ENCODE measurements around the gene VPS26B. TPM values are rescaled to one million over a fixed set of nuclear protein-coding genes. Genes with fewer than 3 reads are reported as not detected.

Gene VPS26B
- total RNA-seq, 1 experiment from 2014 or later = 69.4 TPM

GRCh38 chr11:134228625-134229024 lies 4.2 kb downstream of the VPS26B start:
- H3K4me1 ChIP-seq (ENCODE audit: control insufficient read depth, insufficient read depth, low read length) = peaks cover 20% of the 10 kb centered on the region
- ATAC-seq = no peak
- H3K36me3 ChIP-seq (ENCODE audit: control insufficient read depth, insufficient read depth, low read length) = no peaks in the 10 kb centered on the region; the same call in 1 of the 2 replicates
- no peak overlapping the region for H3K4me3 ChIP-seq (ENCODE audit: low read depth in 2 of 2, low read length in 2 of 2)
- H3K27ac ChIP-seq (ENCODE audit: low read length) = no peak overlapping the region
- DNase-seq (ENCODE audit: low read depth, low spot score) = no peak
- ChIA-PET CTCF (interaction anchor here (0.6 kb wide), 1 partner anchor 46 kb away, joined by 4 read pairs; no protein-coding TSS in a partner anchor), POLR2A (no interaction called here)
- no peaks in the 10 kb centered on the region for H3K27me3 ChIP-seq (ENCODE audit: control insufficient read depth, insufficient read depth, low read length)
- no peak for TF ChIP-seq POLR2AphosphoS5 (IDR thresholded peaks at IDR 0.05; ENCODE audit: low read depth, low read length)
- TF ChIP-seq CTCF (IDR thresholded peaks at IDR 0.05) = no peak
- TF ChIP-seq REST (IDR thresholded peaks at IDR 0.05; ENCODE audit: insufficient read depth in 1 of 2, low read depth in 2 of 2, low read length in 1 of 2) = no peak
- TF ChIP-seq TCF7L2 (IDR thresholded peaks at IDR 0.05; ENCODE audit: low read depth, low read length) = no peak
- no peak for TF ChIP-seq SIN3A (IDR thresholded peaks at IDR 0.05; ENCODE audit: borderline replicate concordance, insufficient read depth, low read depth, low read length)
- no TSS peak for BruUV-seq (replicated peaks)
- no peaks in the 10 kb centered on the region for H3K9me3 ChIP-seq (ENCODE audit: control insufficient read depth, insufficient read depth, low read depth, low read length)
- intact Hi-C loops (cut with micrococcal nuclease; ENCODE audit: unreplicated experiment) (no loop called here), in situ Hi-C loops (cut with HindIII; ENCODE audit: low pct_unique_long_range_greater_than_20kb, low sequenced_read_pairs) (no loop called here)

DNA sequence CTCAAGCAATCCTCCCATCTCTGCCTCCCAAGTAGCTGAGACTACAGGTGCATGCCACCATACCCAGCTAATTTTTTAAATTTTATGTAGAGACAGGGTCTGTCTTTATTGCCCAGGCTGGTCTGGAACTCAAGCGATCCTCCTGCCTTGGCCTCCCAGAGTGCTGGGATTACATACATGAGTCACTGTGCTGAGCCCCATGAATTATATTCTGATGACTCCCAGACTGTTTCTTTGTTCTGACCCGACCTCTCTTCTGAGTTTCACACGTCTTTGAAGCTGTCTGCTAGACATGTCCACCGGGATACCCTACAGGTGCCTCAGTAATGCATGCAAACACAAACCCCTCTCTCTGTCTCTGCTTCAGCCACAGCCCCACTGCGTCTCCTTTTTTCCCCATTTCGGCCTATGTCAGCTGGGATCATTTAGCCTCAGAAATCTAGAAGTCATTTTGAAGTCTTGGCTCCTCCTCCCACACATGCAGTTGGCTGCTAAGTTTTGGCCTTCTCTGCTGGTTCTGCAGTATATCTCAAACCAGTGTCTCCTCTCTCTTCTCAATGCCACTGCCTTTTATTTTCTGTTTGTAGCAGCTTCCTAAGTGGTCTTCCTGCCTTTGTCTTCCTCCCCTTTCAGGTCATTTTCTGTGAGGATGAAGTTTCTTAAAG lies 4.8 kb downstream of the VPS26B start:
- in situ Hi-C loops (cut with HindIII; ENCODE audit: low pct_unique_long_range_greater_than_20kb, low sequenced_read_pairs) (no loop called here), intact Hi-C loops (cut with micrococcal nuclease; ENCODE audit: unreplicated experiment) (no loop called here)
- H3K9me3 ChIP-seq (ENCODE audit: control insufficient read depth, insufficient read depth, low read depth, low read length) = no peaks in the 10 kb centered on the region
- no TSS peak for BruUV-seq (replicated peaks)
- H3K4me1 ChIP-seq (ENCODE audit: control insufficient read depth, insufficient read depth, low read length) = peaks cover 20% of the 10 kb centered on the region
- no peaks in the 10 kb centered on the region; the same call in 1 of the 2 replicates for H3K36me3 ChIP-seq (ENCODE audit: control insufficient read depth, insufficient read depth, low read length)
- TF ChIP-seq SIN3A (IDR thresholded peaks at IDR 0.05; ENCODE audit: borderline replicate concordance, insufficient read depth, low read depth, low read length) (no peak), TCF7L2 (IDR thresholded peaks at IDR 0.05; ENCODE audit: low read depth, low read length) (no peak), REST (IDR thresholded peaks at IDR 0.05; ENCODE audit: insufficient read depth in 1 of 2, low read depth in 2 of 2, low read length in 1 of 2) (no peak), CTCF (IDR thresholded peaks at IDR 0.05) (no peak), POLR2AphosphoS5 (IDR thresholded peaks at IDR 0.05; ENCODE audit: low read depth, low read length) (no peak)
- DNase-seq (ENCODE audit: low read depth, low spot score) (no peak), ATAC-seq (no peak)
- no peaks in the 10 kb centered on the region for H3K27me3 ChIP-seq (ENCODE audit: control insufficient read depth, insufficient read depth, low read length)
- CTCF ChIA-PET = interaction anchor here (0.6 kb wide), 1 partner anchor 45 kb away, joined by 4 read pairs; no protein-coding TSS in a partner anchor
- POLR2A ChIA-PET = no interaction called here
- no peak overlapping the region for H3K4me3 ChIP-seq (ENCODE audit: low read depth in 2 of 2, low read length in 2 of 2)
- no peak overlapping the region for H3K27ac ChIP-seq (ENCODE audit: low read length)

Measured in Panc1 (cell line).